Adrenal gland (tissue), 12 donors: ENCODE results near the gene MARCHF4. TPM values are rescaled to one million over a fixed set of nuclear protein-coding genes. Genes with fewer than 3 reads are reported as not detected.

ENCODE experiments used
- DNase-seq, 7 donors: peaks; one replicate each; pipeline ENCODE4 v3.0.0-alpha.2; 2019 to 2020
- H3K27ac ChIP-seq, 5 donors: fragments of 200-600 bp; sonication (generic) in 4 of 5; 1 replicate in 3 of 5; 2 replicates in 2 of 5; pipeline versions ENCODE4 v1.5.1 to v1.8.0; 2016 to 2020; ENCODE audit warnings: mild to moderate bottlenecking in 1 of 5
- H3K27me3 ChIP-seq: fragments of 200-600 bp; 2 replicates; pipeline ENCODE4 v1.8.0; 2021
- H3K36me3 ChIP-seq, 2 donors: fragments of 200-600 bp; replicated peaks in 1 of 2; 1 replicate in 1 of 2; 2 replicates in 1 of 2; pipeline versions ENCODE4 v1.5.1 to v1.8.0; 2018 to 2022
- H3K4me1 ChIP-seq, 2 donors: fragments of 200-600 bp; replicated peaks in 1 of 2; 1 replicate in 1 of 2; 2 replicates in 1 of 2; pipeline versions ENCODE4 v1.5.1 to v1.8.0; 2018 to 2021
- H3K4me3 ChIP-seq, 4 donors: fragments of 200-600 bp; sonication (generic) in 3 of 4; one replicate each; pipeline ENCODE4 v1.5.1; 2016 to 2018
- H3K9me3 ChIP-seq, 3 donors: fragments of 200-600 bp; sonication (generic) in 1 of 3; replicated peaks in 1 of 3; 1 replicate in 2 of 3; 2 replicates in 1 of 3; pipeline versions ENCODE4 v1.5.1 to v1.8.0; 2016 to 2021
- CTCF ChIP-seq, 6 experiments: fragments of 450-650 bp in 4 of 6; fragments of 200-600 bp in 2 of 6; sonication (generic) in 1 of 6; IDR thresholded peaks; 1 replicate in 5 of 6; 2 replicates in 1 of 6; pipeline versions ENCODE4 v1.5.1 to v1.8.0; 2016 to 2021; ENCODE audit warnings: antibody characterized with exemption in 6 of 6, mild to moderate bottlenecking in 2 of 6, moderate library complexity in 1 of 6
- POLR2A ChIP-seq, 2 donors: fragments of 450-650 bp; IDR thresholded peaks; one replicate each; pipeline ENCODE4 v1.6.1; 2017; ENCODE audit warnings: antibody characterized with exemption in 2 of 2, mild to moderate bottlenecking in 2 of 2, moderate library complexity in 1 of 2
- WGBS, 4 donors: extraction: QIAGEN DNeasy Blood & Tissue Kit in 2 of 4; methylation state at CpG; one replicate each; pipeline versions ENCODE4 v1.1.5 to v1.1.7; 2013 to 2017; 5-methylcytosine and 5-hydroxymethylcytosine counted together
- intact Hi-C, 2 donors: fragments of 100-400 bp; cut with DNase I; formaldehyde crosslinking; loops; one replicate each; pipeline versions ENCODE4 v1.14.1 to v1.15.0; 2022 to 2023
- polyA plus RNA-seq, 3 donors: library from polyadenylated mRNA; stranded (reverse); fragments of 200-250 nt in 2 of 3; fragments of 350-450 nt in 1 of 3; fragmentation: Illumina TruSeq in 1 of 3; extraction: RNeasy Lipid Tissue Mini Kit (QIAGEN cat#74804) in 1 of 3; gene quantifications; one replicate each; pipeline ENCODE4 v1.2.3, GENCODE V29; 2013 to 2014
- total RNA-seq, 9 donors: library from RNA; depleted of rRNA in 4 of 9; stranded (reverse); fragments of >200 nt in 4 of 9; fragments of 120-200 nt in 1 of 9; fragmentation: NEBNext Ultra II Directional in 1 of 9; extraction: Animal tissue kit (Norgen Biotek cat#: 25700) in 1 of 9; gene quantifications; one replicate each; pipeline versions ENCODE4 v1.1.0 to v1.2.4, GENCODE V29; 2013 to 2023
- donor health status: healthy with polysubstance abuse.
- donor health status: Bipolar disorder and iron deficiency.
- donor health status: DM: yes; HTN: yes; CAD: no.
- donor health status: DM: no; HTN: no; CAD: no.
- donor health status: DM: no; HTN: no; CAD: no.
- donor health status: DM: yes; HTN: yes; CAD: no.

MARCHF4 gene
- total and polyA plus RNA-seq, 12 donors = 0.13 to 1.8 (median 0.96) TPM; not detected in 5

GRCh38 chr2:216399621-216400020 lies 27.3 kb upstream of the MARCHF4 start:
- H3K36me3 ChIP-seq = no peaks in the 10 kb centered on the region
- H3K9me3 ChIP-seq = no peaks in the 10 kb centered on the region
- H3K27ac ChIP-seq = no peak overlapping the region
- no peak for TF ChIP-seq CTCF (IDR thresholded peaks at IDR 0.05)
- TF ChIP-seq POLR2A (IDR thresholded peaks at IDR 0.05) = no peak
- WGBS, 4 donors = 50 to 71% (median 63%) methylated on average over 1 of the region's 1 CpG
- no peak overlapping the region for H3K4me3 ChIP-seq
- no peaks in the 10 kb centered on the region for H3K27me3 ChIP-seq
- DNase-seq = no peak
- intact Hi-C loops = loop anchor here (10.0 kb wide), 2 partner anchors 255 to 285 kb away; no protein-coding TSS in a partner anchor
- no peaks in the 10 kb centered on the region for H3K4me1 ChIP-seq

- 68 to 84% (median 79%) methylated on average over 6 of the region's 6 CpGs for WGBS, 4 donors
- Histone ChIP-seq H3K27ac (no peak overlapping the region), H3K9me3 (no peaks in the 10 kb centered on the region), H3K27me3 (no peaks in the 10 kb centered on the region), H3K36me3 (no peaks in the 10 kb centered on the region), H3K4me3 (no peak overlapping the region), H3K4me1 (no peaks in the 10 kb centered on the region)
- intact Hi-C loops = no loop called here
- TF ChIP-seq CTCF (IDR thresholded peaks at IDR 0.05) = no peak
- TF ChIP-seq POLR2A (IDR thresholded peaks at IDR 0.05) = no peak
- DNase-seq = no peak
Measured at GRCh38 chr2:216394881-216395280, 22.6 kb upstream of the MARCHF4 start.

GRCh38 chr2:216392945-216393840 lies 20.9 kb upstream of the MARCHF4 start:
- H3K36me3 ChIP-seq = no peaks in the 10 kb centered on the region
- no peak overlapping the region for H3K27ac ChIP-seq
- 75 to 80% (median 78%) methylated on average over 12 of the region's 12 CpGs for WGBS, 4 donors
- no peak overlapping the region for H3K4me3 ChIP-seq
- H3K9me3 ChIP-seq = no peaks in the 10 kb centered on the region
- TF ChIP-seq CTCF (IDR thresholded peaks at IDR 0.05) (no peak), POLR2A (IDR thresholded peaks at IDR 0.05) (no peak)
- DNase-seq = no peak
- no peaks in the 10 kb centered on the region for H3K4me1 ChIP-seq
- no peaks in the 10 kb centered on the region for H3K27me3 ChIP-seq
- intact Hi-C loops = no loop called here

- DNase-seq = no peak
- Histone ChIP-seq H3K4me1 (no peaks in the 10 kb centered on the region), H3K27me3 (no peaks in the 10 kb centered on the region), H3K36me3 (no peaks in the 10 kb centered on the region), H3K27ac (no peak overlapping the region), H3K9me3 (no peaks in the 10 kb centered on the region), H3K4me3 (no peak overlapping the region)
- intact Hi-C loops = no loop called here
- no peak for TF ChIP-seq POLR2A (IDR thresholded peaks at IDR 0.05)
- no peak for TF ChIP-seq CTCF (IDR thresholded peaks at IDR 0.05)
- 90 to 97% (median 92%) methylated on average over 6 of the region's 6 CpGs for WGBS, 4 donors
Measured at GRCh38 chr2:216392018-216392562, 19.8 kb upstream of the MARCHF4 start.
